DMS79 (cell line): ENCODE results near the gene OR2AG1.

Experiments used
- DNase-seq: peaks from one replicate; lab custom pipeline; 2025; lab: John Stamatoyannopoulos, UW

The OR2AG1 gene, protein sequence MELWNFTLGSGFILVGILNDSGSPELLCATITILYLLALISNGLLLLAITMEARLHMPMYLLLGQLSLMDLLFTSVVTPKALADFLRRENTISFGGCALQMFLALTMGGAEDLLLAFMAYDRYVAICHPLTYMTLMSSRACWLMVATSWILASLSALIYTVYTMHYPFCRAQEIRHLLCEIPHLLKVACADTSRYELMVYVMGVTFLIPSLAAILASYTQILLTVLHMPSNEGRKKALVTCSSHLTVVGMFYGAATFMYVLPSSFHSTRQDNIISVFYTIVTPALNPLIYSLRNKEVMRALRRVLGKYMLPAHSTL

DNA sequence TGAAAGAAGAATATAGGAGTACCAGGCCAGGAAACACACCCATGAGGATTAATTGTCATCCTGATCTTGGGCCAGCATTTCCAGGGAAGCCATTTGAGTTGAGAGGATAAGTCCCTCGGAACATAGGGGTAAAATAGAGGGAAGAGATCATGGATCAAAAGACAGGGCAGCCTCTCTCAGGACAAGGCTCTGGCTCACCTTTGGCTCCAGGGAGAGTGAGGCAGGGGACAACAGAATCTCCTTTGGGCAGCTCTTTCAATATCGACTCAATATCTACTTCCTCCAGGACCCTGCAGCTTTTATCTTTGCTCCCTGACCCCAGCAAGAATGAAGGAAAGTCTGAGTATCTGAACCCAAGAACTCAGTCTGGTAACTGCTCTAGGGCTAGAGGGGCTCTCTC is at the start of gene OR2AG1:
Gene OR2AG1, plus strand, starts transcription at position 301 of the 400 bp plus-strand sequence. CDS start 2,018 bp downstream, outside the sequence.
- no peak for DNase-seq

DNA sequence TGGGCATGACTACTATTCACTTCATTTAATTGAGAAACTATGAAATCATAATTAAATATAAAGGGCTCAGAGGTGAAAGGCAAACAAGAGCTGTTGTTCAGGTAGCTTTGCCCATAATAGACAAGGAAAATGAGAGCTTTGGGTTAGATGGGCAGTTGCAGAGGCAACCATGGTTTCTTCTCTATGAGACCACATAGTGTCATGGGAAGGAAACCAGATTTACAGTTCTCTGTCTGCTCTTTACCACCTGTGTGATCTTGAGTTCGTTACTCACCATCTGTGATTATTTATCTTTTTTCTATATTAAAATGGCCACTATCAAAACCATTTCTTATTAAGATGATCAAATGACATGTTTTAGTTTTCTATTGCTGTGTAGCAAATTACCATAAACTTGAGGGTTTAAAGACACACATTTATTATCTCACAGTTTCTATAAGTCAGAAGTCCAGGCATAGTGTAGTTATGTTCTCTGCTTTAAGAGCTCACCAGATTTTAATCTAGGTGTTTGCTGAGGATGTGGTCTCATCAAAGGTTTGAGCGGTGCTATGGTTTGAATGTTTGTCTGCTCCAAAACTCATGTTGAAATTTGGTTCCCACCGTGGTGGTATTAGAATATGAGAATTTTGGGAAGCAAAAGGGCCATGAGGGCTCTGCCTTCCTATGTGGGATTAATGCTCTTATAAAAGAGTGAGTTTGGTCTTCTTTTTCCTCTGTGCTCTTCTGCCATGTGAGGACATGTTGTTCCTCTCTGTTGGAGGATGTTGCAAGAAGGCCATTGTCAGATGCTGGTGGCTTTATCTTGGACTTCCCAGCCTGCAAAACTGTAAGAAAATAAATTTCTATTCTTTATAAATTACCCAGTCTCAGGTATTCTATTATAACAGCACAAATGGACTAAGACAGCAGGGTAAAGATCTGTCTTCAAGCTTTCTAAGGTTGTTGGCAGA is 49.2 kb upstream of the OR2AG1 start:
- DNase-seq = no peak

DNA sequence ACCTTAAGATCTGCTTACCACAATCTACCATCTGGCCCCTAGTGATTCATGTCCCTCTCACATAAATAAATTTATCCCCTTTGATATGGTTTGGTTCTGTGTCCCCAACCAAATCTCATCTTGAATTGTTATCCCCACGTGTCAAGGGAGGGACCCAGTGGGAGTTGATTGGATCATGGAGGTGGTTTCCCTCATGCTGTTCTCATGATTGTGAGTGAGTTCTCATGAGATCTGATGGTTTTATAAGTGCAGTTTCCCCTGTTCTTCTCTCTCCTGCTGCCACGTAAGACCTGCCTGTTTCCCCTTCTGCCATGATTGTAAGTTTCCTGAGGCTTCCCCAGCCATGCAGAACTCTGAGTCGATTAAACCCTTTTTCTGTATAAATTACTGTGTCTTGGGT is 48.2 kb upstream of the OR2AG1 start:
- DNase-seq = no peak

DNA sequence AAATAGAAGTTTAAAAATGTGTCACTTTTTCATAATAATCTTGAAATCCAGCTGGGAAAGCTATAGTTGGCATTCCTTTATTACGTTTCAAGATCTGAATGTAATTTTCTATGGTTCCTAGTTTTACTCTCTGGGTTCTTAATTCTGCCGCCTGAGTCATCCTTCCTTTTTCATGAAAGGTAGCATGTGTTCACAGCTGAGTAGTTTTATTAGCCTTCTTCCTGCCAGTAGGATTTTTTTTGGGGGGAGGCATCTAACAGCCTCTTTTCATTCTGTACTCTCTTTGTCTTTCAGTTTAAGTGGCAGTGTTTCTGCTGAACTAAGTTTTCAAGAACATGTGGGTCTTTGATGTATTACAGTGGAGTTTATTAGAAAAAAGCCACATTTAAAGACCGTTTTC is 47.5 kb upstream of the OR2AG1 start:
- no peak for DNase-seq

DNA sequence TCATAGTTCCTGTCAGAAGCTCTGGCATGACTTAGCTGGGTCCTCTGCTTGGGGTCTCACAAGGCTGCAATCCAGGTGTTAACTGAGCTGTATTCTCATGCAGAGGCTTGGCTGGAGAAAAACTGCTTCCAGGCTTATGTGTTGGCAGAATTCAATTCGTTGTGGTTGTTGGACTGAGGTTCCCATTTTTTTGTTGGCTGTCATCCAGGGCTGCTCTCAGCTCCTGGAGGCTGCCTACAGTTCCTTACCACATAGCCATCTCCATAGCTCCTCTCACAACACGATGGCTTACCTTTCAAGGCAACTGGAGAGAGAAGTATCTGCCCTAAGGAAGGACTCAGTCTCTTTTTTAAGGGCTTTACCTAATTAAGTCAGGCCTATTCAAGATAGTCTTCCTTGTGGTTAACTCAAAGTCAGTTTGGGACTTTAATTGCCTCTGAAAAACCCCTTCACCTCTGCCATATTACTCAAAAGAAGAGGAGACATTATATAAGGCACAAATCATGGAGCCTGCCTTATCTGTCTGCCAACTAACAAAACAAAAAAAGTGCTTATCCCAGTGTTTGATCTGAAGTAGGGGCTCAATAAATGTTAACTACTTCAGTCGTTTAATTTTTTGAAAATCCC is 46.2 kb upstream of the OR2AG1 start:
- no peak for DNase-seq

DNA sequence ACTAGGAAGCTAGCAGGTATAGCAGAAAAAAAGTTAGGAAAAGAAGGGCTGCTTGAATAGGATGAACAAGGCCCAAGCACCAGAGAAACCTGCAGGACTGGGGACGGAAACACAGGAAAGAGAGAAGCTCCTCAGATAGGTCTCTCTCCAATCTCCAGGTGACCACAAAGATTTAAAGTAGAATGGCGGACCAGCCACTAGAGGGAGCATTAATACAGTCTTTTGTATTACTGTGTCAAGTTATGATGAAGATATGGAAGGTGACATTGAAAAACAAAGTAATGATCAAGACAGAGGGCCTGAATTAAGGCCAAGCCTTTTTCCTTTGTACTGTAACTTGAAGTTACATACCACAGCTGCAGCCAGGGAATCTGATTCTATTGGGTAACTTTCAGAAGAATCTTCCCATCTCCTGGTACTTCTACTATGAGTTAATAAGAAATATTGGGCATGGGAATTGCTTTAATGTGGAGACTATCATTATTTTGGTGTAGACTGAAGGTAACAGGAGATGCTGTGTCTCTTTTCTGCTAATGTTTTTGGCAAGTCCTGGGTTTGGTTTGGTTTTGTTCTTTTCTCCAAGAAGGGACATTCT is 44.9 kb upstream of the OR2AG1 start:
- no peak for DNase-seq

DNA sequence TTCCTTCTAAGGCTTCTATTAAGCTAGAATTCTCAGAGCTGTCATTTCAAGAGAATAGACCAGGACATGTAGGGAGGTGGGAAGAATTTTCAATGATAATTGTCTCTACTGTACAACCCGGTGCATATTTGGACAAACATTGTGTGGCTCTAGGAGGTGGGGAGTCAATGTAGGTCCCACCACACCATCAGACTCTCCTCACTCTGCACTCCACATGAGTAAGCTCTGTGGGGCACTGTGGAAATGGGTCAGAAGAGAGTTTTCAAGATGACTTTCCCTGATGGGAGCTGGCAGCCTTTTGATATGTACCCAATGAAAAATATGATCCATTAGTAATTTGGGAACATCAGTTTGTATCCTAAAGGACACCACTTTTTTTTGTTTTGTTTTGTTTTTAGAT is 44.2 kb upstream of the OR2AG1 start:
- no peak for DNase-seq

DNA sequence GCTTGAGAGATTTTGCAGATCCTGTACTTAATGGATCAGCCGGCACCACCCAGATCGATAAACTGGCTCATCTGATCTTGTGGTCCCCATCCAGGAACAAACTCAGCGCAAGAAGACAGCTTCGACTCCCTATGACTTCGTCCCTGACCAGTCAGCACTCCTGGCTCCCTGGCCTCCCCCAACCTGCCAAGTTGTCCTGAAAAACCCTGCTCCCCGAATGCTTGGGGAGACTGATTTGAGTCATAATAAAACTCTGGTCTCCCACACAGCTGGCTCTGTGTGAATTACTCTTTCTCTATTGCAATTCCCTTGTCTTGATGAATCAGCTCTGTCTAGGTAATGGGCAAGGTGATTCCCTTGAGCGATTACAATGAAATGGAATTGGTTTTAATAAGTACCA is 40.6 kb upstream of the OR2AG1 start:
- no peak for DNase-seq

DNA sequence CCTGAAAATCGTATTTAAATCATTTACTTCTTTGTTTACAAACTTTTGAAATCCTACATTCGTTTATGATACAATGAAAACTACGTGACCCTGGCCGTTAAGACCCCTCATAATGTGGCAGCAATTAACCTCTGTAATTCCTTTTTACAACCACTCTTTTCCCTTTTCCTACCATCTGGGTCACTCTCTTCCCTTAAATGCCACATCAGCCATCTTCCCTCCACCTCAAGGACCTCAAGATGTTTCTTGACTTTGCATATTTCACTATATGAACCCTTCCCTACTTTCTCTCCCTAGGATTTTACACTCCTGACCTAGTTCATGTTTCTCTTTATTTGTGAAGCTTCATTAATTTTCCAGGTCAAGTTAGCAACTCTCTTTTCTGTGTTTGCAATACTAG is 37.8 kb upstream of the OR2AG1 start:
- no peak for DNase-seq

DNA sequence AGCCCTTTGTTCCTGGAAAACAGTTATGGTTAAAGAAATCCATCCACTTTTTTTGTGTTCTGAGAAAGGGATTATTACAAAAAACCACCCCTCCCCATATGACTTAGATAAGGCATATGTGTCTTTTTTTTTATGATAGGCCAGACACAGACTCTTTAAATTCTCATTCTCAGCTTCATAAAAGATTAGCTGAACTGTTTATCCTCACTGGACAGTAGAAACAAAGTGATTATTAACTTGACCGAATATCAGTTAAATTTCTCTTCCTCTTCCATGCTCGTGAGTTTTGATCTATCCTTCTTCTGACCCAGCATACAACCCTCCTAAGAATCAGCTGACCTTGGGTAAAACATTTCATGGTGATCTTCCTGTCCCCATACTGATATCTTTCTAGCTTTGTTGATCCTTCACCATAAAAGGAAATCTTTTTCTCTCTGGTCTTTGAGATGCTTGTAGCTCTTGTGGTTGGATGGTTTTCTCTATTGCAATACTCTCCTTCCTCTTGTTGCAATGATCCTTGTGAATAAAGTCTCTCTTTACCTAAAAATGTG is 37.3 kb upstream of the OR2AG1 start:
- DNase-seq = no peak

DNA sequence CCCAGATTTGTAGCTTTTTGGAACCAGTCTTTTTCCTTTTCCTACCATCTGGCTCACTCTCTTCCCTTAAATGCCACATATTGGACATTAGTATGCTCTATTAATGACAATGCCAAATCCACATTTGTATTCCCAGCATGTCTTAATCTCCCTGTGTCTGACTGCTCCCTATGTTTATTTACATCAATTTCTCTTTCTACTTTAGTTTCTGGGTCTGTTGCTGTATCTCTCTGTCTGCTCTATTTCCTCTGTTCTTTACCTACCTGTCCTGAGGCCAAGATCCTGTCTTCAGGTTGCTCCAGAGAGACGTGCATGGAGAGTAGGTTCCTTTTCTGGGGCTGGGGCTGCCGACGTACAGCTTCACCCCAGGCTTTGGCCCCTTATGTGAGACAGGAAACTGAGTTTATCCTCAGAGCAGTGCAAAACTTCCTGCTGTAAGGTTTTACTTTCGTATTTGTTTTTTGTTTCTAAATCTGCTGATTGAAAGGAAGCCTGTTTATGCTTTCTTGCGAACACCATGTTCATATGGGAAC is 36.7 kb upstream of the OR2AG1 start:
- DNase-seq = no peak

DNA sequence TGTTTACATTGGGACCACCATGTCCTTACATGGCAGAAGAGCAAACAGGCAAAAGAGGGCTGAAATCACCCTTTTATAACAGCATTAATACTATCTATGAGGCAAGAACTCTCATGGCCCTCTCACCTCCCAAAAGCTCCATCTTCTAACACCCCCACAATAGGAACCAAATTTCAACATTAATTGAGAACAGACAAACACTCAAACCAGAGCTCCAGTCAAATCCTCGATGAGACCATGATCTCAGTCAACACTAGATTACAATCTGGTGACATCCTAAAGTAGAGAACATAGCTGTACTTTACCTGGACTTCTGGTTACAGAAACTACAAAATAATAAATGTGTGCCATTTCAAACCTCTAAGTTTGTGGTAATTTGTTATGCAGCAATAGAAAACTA is 36.2 kb upstream of the OR2AG1 start:
- no peak for DNase-seq

DNA sequence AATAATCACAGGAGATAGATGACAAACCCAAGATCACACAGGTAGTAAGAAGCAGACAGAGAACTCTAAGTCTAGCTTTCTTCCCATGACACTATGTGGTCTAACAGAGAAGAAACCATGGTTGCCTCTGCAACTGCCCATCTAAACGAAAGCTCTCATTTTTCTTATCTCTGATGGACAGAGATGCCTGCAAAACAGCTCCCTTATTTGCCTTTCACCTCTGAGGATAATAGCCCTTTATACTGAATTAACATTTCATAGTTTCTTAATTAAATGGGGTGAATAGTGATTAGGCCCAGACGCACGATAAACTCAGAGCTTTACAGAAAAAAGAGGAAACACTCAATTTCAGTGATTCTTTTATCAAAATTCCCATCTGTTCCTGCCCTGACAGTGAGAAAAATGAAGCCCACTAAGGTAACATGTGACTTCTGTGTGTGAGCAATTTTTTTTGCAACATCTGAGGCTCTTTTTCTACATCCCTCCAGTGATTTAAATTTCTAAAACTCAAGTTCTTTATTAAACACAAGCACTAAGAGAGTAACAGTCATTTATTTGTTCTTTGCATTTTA is 35.6 kb upstream of the OR2AG1 start:
- DNase-seq = no peak

DNA sequence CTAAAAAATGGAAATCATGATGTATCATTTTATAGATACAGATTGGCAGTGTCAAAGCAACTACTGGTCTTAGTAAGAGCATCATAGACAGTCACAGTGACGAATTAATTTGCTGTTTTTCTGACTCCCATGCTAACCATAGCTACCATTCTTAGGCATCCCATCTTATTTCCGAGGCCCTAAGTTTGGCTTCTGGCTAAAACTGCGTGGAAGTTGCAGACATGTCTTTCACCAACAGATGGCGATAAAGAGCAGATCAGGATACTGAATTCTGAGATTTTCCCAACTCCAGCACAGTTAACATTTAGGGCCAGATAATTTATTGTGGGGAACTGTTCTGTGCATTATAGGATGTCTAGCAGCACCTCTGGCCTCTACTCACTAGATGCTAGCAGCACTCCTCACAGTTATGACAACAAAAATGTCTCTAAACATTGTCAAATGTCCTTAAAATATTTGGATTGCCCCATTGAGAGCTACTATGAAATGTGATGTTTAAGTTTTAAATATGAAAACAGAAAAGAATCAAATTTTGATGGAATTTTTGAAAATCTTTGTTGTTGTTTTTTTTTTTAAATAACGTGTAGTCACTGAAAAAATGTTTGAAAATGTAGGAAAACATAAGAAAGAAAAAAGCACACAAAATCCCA is 27.4 kb upstream of the OR2AG1 start:
- no peak for DNase-seq

DNA sequence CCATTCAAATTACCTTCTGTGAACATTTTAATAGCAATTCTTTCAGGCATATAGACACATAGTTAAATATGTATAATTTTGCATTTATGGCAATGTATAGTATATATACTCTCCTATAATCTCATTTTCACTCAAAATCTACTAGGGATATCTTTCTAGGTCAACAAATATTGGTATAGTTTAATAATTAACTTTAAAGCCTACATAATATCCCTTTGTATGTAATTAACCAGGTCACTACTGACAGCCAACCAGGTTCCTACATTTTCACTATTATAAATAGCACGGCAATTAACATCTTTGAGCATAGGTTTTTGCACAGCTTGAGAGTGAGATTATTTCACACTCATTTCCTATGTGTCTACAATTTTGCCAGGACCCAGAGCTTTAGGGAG is 26.9 kb upstream of the OR2AG1 start:
- DNase-seq = no peak

DNA sequence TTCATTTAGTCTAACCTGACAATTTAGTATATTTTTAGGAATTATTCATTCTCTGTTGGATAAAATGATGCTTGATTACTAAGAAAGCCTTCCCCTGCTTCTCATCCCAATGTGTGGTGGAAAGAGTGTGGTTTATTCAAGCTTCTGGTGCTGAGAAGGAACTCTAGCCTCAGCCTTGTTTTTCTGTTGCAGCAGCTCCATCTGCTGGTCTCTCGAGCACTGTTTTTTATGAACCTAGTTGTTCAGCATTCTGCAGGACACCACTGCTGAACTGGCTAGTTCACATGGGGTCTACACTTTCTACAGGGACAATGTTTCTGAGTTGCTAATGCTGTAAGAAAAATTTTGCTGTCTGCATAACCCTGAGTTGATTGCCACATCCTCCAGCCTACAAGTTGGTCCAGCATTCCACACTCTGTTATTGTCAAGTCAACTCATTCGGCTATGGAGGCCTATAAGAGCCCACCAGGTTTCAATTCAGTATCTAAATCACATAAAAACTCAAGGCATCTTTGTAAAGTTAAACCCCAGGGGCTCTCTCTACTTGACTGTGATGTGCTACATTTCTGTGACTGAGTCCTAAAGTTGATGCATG is 25.4 kb upstream of the OR2AG1 start:
- DNase-seq = no peak

DNA sequence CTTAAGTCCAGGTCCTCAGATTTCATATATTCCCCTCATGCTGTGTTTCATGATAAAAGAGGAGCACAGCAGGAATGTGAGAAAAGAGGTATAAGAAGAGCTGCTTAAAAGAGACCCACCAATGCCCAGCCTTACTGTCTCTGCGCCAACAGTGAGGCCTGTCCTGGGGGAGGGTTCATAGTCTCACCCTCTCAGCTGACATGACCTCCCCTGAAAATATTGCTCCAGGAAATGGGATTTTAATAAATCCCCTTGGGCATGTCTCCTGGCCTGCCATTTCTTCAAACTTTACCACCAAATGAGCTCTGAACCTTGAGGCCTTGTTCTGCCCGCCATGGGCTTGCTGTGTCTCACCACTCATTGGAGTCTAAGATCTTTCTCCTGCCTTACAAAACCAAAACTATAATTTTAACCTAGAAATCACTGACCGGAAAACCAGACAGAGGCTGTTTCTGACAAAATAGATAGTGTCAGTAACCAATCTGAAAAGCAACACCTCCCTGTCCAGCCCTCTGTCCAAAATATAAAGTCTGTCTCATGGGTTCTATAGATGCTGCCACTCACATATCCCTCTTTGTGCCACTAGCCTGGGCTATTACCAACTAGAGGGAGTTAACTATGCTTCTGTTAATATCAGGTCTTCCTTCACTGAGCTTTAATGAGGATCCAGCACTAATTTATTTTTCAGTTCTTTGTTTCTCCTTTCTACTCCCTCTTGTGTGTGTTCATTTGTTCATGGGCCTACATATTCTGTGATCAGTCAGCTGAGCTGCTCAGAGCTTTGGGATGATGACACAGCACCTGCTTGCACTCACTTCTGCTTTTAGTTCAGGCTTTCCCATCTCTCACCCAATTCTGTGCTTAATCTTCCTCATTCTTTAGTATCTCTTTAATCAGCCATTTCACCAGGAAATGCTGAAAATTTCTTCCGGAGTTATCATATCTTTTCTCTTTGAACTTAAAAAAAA is 10.6 kb upstream of the OR2AG1 start, which contains the start of gene OR2AG2:
Gene OR2AG2, minus strand, starts transcription at position 51 of the 968 bp plus-strand sequence. CDS start 3,019 bp downstream, outside the sequence.
- no peak for DNase-seq

DNA sequence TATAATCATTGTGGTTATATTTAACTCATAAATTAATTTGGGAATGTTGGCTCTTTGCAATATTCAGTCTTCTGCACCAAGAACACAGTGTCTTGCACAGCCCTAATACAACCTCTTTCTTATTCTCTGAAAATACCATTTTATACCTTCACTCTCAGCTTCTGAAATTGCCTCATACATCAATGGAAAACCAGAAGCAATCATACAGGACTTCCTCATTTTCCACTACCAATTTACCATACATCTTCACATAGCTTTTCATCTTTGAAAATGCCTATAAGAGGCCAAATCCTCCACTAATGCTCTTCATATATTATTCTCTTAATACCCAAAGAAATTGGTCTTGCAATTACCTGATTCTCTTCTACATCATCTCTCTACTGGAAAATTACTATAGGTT is 4.3 kb upstream of the OR2AG1 start:
- no peak for DNase-seq

DNA sequence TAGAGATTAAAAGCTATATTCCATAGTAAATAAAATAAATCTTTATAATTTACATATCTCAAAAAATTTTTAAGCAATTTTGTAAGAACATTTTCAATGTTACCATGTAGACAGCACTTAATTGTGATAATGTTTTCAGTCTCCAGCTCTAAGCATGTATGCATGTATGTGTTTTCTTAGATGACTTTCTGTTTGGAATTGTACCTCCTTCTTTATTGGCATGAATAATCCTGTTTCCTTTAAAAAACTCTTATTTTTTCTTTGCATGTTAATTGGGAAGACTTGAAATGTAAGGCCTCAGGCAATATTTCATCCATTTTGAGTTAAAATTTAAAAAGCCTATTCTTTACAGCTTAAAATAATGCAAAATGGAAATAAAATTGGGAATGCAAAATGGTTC is 2.0 kb upstream of the OR2AG1 start:
- DNase-seq = no peak
